Measurements from ENCODE around the gene CD81. TPM values are rescaled to one million over a fixed set of nuclear protein-coding genes. Genes with fewer than 3 reads are reported as not detected.

The CD81 gene
- total RNA-seq, 1 experiment from 2014 or later = 356 TPM

- peaks cover 31% of the 10 kb centered on the region for H3K4me1 ChIP-seq (ENCODE audit: low read length)
- no peaks in the 10 kb centered on the region for H3K36me3 ChIP-seq (ENCODE audit: insufficient read depth, low read length)
- no peak overlapping the region for H3K4me2 ChIP-seq (ENCODE audit: low read depth, low read length, poor library complexity, severe bottlenecking)
- H3K27me3 ChIP-seq (ENCODE audit: low read length) = no peaks in the 10 kb centered on the region
- H3K9me3 ChIP-seq (ENCODE audit: low read length) = no peaks in the 10 kb centered on the region; the same call in 1 of the 2 replicates
- no peak overlapping the region for H3K9ac ChIP-seq (ENCODE audit: low read length)
- no peak overlapping the region for H3K4me3 ChIP-seq (ENCODE audit: low read length)
- no peaks in the 10 kb centered on the region for H3K79me2 ChIP-seq (ENCODE audit: low read length)
- peak; percentile 93 for DNase-seq
- no peak overlapping the region for H2AFZ ChIP-seq (ENCODE audit: low read length)
- H3K9me2 ChIP-seq (replicated peaks; ENCODE audit: insufficient read depth, low read length) = no peaks in the 10 kb centered on the region
- no peaks in the 10 kb centered on the region for H4K20me1 ChIP-seq (ENCODE audit: insufficient read depth, low read depth, low read length)
- H3K27ac ChIP-seq (ENCODE audit: low read length) = no peak overlapping the region
Observed at GRCh38 chr11:2428322-2428795, 51.2 kb downstream of the CD81 start.

- H3K9me2 ChIP-seq (replicated peaks; ENCODE audit: insufficient read depth, low read length) = no peaks in the 10 kb centered on the region
- H3K9me3 ChIP-seq (ENCODE audit: low read length) = no peaks in the 10 kb centered on the region; the same call in 1 of the 2 replicates
- H3K79me2 ChIP-seq (ENCODE audit: low read length) = no peaks in the 10 kb centered on the region
- no peak overlapping the region for H3K27ac ChIP-seq (ENCODE audit: low read length)
- no peaks in the 10 kb centered on the region for H4K20me1 ChIP-seq (ENCODE audit: insufficient read depth, low read depth, low read length)
- no peak overlapping the region for H3K9ac ChIP-seq (ENCODE audit: low read length)
- H3K4me3 ChIP-seq (ENCODE audit: low read length) = no peak overlapping the region
- H3K4me2 ChIP-seq (ENCODE audit: low read depth, low read length, poor library complexity, severe bottlenecking) = no peak overlapping the region
- no peaks in the 10 kb centered on the region for H3K36me3 ChIP-seq (ENCODE audit: insufficient read depth, low read length)
- no peaks in the 10 kb centered on the region for H3K27me3 ChIP-seq (ENCODE audit: low read length)
- DNase-seq = no peak
- no peak overlapping the region for H2AFZ ChIP-seq (ENCODE audit: low read length)
- peaks cover 8% of the 10 kb centered on the region for H3K4me1 ChIP-seq (ENCODE audit: low read length)
Observed at GRCh38 chr11:2431395-2431794, 54.3 kb downstream of the CD81 start.

- Histone ChIP-seq H3K9ac (ENCODE audit: low read length) (no peak overlapping the region), H3K9me3 (ENCODE audit: low read length) (no peaks in the 10 kb centered on the region; the same call in 1 of the 2 replicates), H3K79me2 (ENCODE audit: low read length) (no peaks in the 10 kb centered on the region), H3K9me2 (replicated peaks; ENCODE audit: insufficient read depth, low read length) (no peaks in the 10 kb centered on the region), H4K20me1 (ENCODE audit: insufficient read depth, low read depth, low read length) (no peaks in the 10 kb centered on the region), H2AFZ (ENCODE audit: low read length) (no peak overlapping the region), H3K4me1 (ENCODE audit: low read length) (peaks cover under 1% of the 10 kb centered on the region), H3K27ac (ENCODE audit: low read length) (no peak overlapping the region), H3K27me3 (ENCODE audit: low read length) (no peaks in the 10 kb centered on the region), H3K36me3 (ENCODE audit: insufficient read depth, low read length) (no peaks in the 10 kb centered on the region), H3K4me2 (ENCODE audit: low read depth, low read length, poor library complexity, severe bottlenecking) (no peak overlapping the region), H3K4me3 (ENCODE audit: low read length) (no peak overlapping the region)
- no peak for DNase-seq
Observed at GRCh38 chr11:2432171-2432621, 55.1 kb downstream of the CD81 start.

GRCh38 chr11:2432628-2433071, 55.5 kb downstream of the CD81 start:
- Histone ChIP-seq H3K4me1 (ENCODE audit: low read length) (no peaks in the 10 kb centered on the region), H3K27ac (ENCODE audit: low read length) (no peak overlapping the region), H2AFZ (ENCODE audit: low read length) (no peak overlapping the region), H4K20me1 (ENCODE audit: insufficient read depth, low read depth, low read length) (no peaks in the 10 kb centered on the region), H3K9me2 (replicated peaks; ENCODE audit: insufficient read depth, low read length) (no peaks in the 10 kb centered on the region), H3K4me2 (ENCODE audit: low read depth, low read length, poor library complexity, severe bottlenecking) (no peak overlapping the region), H3K9me3 (ENCODE audit: low read length) (no peaks in the 10 kb centered on the region; the same call in 1 of the 2 replicates), H3K79me2 (ENCODE audit: low read length) (no peaks in the 10 kb centered on the region), H3K27me3 (ENCODE audit: low read length) (no peaks in the 10 kb centered on the region), H3K36me3 (ENCODE audit: insufficient read depth, low read length) (no peaks in the 10 kb centered on the region), H3K9ac (ENCODE audit: low read length) (no peak overlapping the region), H3K4me3 (ENCODE audit: low read length) (no peak overlapping the region)
- no peak for DNase-seq

GRCh38 chr11:2433106-2433925, 56.2 kb downstream of the CD81 start:
- DNase-seq = no peak

GRCh38 chr11:2434008-2434407, 56.9 kb downstream of the CD81 start:
- Histone ChIP-seq H4K20me1 (ENCODE audit: insufficient read depth, low read depth, low read length) (no peaks in the 10 kb centered on the region), H3K4me2 (ENCODE audit: low read depth, low read length, poor library complexity, severe bottlenecking) (no peak overlapping the region), H3K36me3 (ENCODE audit: insufficient read depth, low read length) (no peaks in the 10 kb centered on the region), H3K9ac (ENCODE audit: low read length) (no peak overlapping the region), H3K27ac (ENCODE audit: low read length) (no peak overlapping the region), H3K79me2 (ENCODE audit: low read length) (no peaks in the 10 kb centered on the region), H2AFZ (ENCODE audit: low read length) (no peak overlapping the region), H3K27me3 (ENCODE audit: low read length) (no peaks in the 10 kb centered on the region), H3K9me3 (ENCODE audit: low read length) (no peaks in the 10 kb centered on the region; the same call in 1 of the 2 replicates), H3K9me2 (replicated peaks; ENCODE audit: insufficient read depth, low read length) (no peaks in the 10 kb centered on the region), H3K4me1 (ENCODE audit: low read length) (no peaks in the 10 kb centered on the region), H3K4me3 (ENCODE audit: low read length) (no peak overlapping the region)
- DNase-seq = no peak

More at GRCh38 chr11:2433106-2433925, 56.2 kb downstream of the CD81 start:
- Histone ChIP-seq H3K4me1 (ENCODE audit: low read length) (no peaks in the 10 kb centered on the region), H3K79me2 (ENCODE audit: low read length) (no peaks in the 10 kb centered on the region), H3K9me2 (replicated peaks; ENCODE audit: insufficient read depth, low read length) (no peaks in the 10 kb centered on the region), H3K36me3 (ENCODE audit: insufficient read depth, low read length) (no peaks in the 10 kb centered on the region), H3K9ac (ENCODE audit: low read length) (no peak overlapping the region), H4K20me1 (ENCODE audit: insufficient read depth, low read depth, low read length) (no peaks in the 10 kb centered on the region), H3K4me2 (ENCODE audit: low read depth, low read length, poor library complexity, severe bottlenecking) (no peak overlapping the region), H3K9me3 (ENCODE audit: low read length) (no peaks in the 10 kb centered on the region; the same call in 1 of the 2 replicates), H3K27me3 (ENCODE audit: low read length) (no peaks in the 10 kb centered on the region), H3K4me3 (ENCODE audit: low read length) (no peak overlapping the region), H3K27ac (ENCODE audit: low read length) (no peak overlapping the region), H2AFZ (ENCODE audit: low read length) (no peak overlapping the region)

- no peaks in the 10 kb centered on the region for H3K4me1 ChIP-seq (ENCODE audit: low read length)
- no peaks in the 10 kb centered on the region; the same call in 1 of the 2 replicates for H3K9me3 ChIP-seq (ENCODE audit: low read length)
- no peaks in the 10 kb centered on the region for H3K27me3 ChIP-seq (ENCODE audit: low read length)
- H4K20me1 ChIP-seq (ENCODE audit: insufficient read depth, low read depth, low read length) = no peaks in the 10 kb centered on the region
- no peak overlapping the region for H2AFZ ChIP-seq (ENCODE audit: low read length)
- H3K4me2 ChIP-seq (ENCODE audit: low read depth, low read length, poor library complexity, severe bottlenecking) = no peak overlapping the region
- H3K4me3 ChIP-seq (ENCODE audit: low read length) = no peak overlapping the region
- H3K9me2 ChIP-seq (replicated peaks; ENCODE audit: insufficient read depth, low read length) = no peaks in the 10 kb centered on the region
- no peaks in the 10 kb centered on the region for H3K79me2 ChIP-seq (ENCODE audit: low read length)
- DNase-seq = no peak
- no peaks in the 10 kb centered on the region for H3K36me3 ChIP-seq (ENCODE audit: insufficient read depth, low read length)
- no peak overlapping the region for H3K27ac ChIP-seq (ENCODE audit: low read length)
- no peak overlapping the region for H3K9ac ChIP-seq (ENCODE audit: low read length)
Observed at GRCh38 chr11:2434506-2435255, 57.6 kb downstream of the CD81 start.
